ENCODE data around the gene OSMR.

OSMR gene

GRCh38 chr5:38913714-38914113, 67.9 kb downstream of the OSMR start:
- TF ChIP-seq CTCF (conservative IDR thresholded peaks at IDR 0.05; ENCODE audit: low read length) (no peak), EZH2phosphoT487 (IDR thresholded peaks at IDR 0.05; ENCODE audit: borderline replicate concordance) (no peak)

GRCh38 chr5:38916802-38917201, 71.0 kb downstream of the OSMR start:
- Histone ChIP-seq H2AFZ (ENCODE audit: low read length) (no peak overlapping the region), H3K27me3 (ENCODE audit: insufficient read depth, low read length, poor library complexity, severe bottlenecking) (no peaks in the 10 kb centered on the region), H3K9me3 (ENCODE audit: insufficient read depth, low read depth, low read length) (no peaks in the 10 kb centered on the region), H4K20me1 (ENCODE audit: insufficient read depth, low read length, poor library complexity, severe bottlenecking) (no peaks in the 10 kb centered on the region), H3K9me2 (replicated peaks; ENCODE audit: low read depth, low read length) (no peaks in the 10 kb centered on the region), H3K36me3 (ENCODE audit: insufficient read depth, low read length) (no peaks in the 10 kb centered on the region), H3K4me1 (ENCODE audit: insufficient read depth, low read length, poor library complexity, severe bottlenecking) (no peaks in the 10 kb centered on the region), H3F3A (ENCODE audit: low read depth) (no peaks in the 10 kb centered on the region), H3K9ac (ENCODE audit: low read depth, low read length, poor library complexity, severe bottlenecking) (no peak overlapping the region), H3K79me2 (ENCODE audit: insufficient read depth, low read length) (no peaks in the 10 kb centered on the region), H3K4me2 (ENCODE audit: low read depth, low read length, poor library complexity, severe bottlenecking) (no peak overlapping the region), H3K4me3 (ENCODE audit: low read length, poor library complexity, severe bottlenecking) (no peak overlapping the region)
- TF ChIP-seq EZH2phosphoT487 (IDR thresholded peaks at IDR 0.05; ENCODE audit: borderline replicate concordance) (no peak), CTCF (conservative IDR thresholded peaks at IDR 0.05; ENCODE audit: low read length) (no peak)

More at GRCh38 chr5:38913714-38914113, 67.9 kb downstream of the OSMR start:
- Histone ChIP-seq H3K9me3 (ENCODE audit: insufficient read depth, low read depth, low read length) (no peaks in the 10 kb centered on the region), H3K79me2 (ENCODE audit: insufficient read depth, low read length) (no peaks in the 10 kb centered on the region), H3K27me3 (ENCODE audit: insufficient read depth, low read length, poor library complexity, severe bottlenecking) (no peaks in the 10 kb centered on the region), H3K4me2 (ENCODE audit: low read depth, low read length, poor library complexity, severe bottlenecking) (no peak overlapping the region), H3K9ac (ENCODE audit: low read depth, low read length, poor library complexity, severe bottlenecking) (no peak overlapping the region), H3K36me3 (ENCODE audit: insufficient read depth, low read length) (no peaks in the 10 kb centered on the region), H3F3A (ENCODE audit: low read depth) (no peaks in the 10 kb centered on the region), H4K20me1 (ENCODE audit: insufficient read depth, low read length, poor library complexity, severe bottlenecking) (no peaks in the 10 kb centered on the region), H2AFZ (ENCODE audit: low read length) (no peak overlapping the region), H3K9me2 (replicated peaks; ENCODE audit: low read depth, low read length) (no peaks in the 10 kb centered on the region), H3K4me3 (ENCODE audit: low read length, poor library complexity, severe bottlenecking) (no peak overlapping the region), H3K4me1 (ENCODE audit: insufficient read depth, low read length, poor library complexity, severe bottlenecking) (no peaks in the 10 kb centered on the region)

DNA sequence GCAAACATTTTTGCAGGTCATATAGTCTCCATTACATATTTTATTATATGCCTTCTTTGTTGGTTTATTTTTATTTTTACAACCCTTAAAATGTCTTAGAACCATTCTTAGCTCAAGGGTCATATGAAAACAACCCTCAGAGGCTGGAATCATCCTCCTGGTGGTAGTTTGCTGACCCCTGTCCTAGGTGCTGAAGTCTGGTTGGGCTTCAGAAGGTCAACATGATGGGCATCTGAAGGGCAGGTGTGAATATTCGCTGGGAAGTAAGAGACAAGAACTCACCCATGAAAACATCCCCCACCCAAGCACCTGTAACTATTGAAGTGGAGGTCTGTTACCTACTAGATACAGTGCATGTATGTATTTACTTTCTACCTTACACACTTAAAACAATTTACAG, 75.4 kb downstream of the OSMR start:
- Histone ChIP-seq H3K4me3 (ENCODE audit: low read length, poor library complexity, severe bottlenecking) (no peak overlapping the region), H3K79me2 (ENCODE audit: insufficient read depth, low read length) (no peaks in the 10 kb centered on the region), H3K9me2 (replicated peaks; ENCODE audit: low read depth, low read length) (no peaks in the 10 kb centered on the region), H3K9ac (ENCODE audit: low read depth, low read length, poor library complexity, severe bottlenecking) (no peak overlapping the region), H3F3A (ENCODE audit: low read depth) (no peaks in the 10 kb centered on the region), H3K4me1 (ENCODE audit: insufficient read depth, low read length, poor library complexity, severe bottlenecking) (no peaks in the 10 kb centered on the region), H3K9me3 (ENCODE audit: insufficient read depth, low read depth, low read length) (no peaks in the 10 kb centered on the region), H3K36me3 (ENCODE audit: insufficient read depth, low read length) (no peaks in the 10 kb centered on the region), H4K20me1 (ENCODE audit: insufficient read depth, low read length, poor library complexity, severe bottlenecking) (no peaks in the 10 kb centered on the region), H3K4me2 (ENCODE audit: low read depth, low read length, poor library complexity, severe bottlenecking) (no peak overlapping the region), H3K27me3 (ENCODE audit: insufficient read depth, low read length, poor library complexity, severe bottlenecking) (no peaks in the 10 kb centered on the region), H2AFZ (ENCODE audit: low read length) (no peak overlapping the region)
- TF ChIP-seq EZH2phosphoT487 (IDR thresholded peaks at IDR 0.05; ENCODE audit: borderline replicate concordance) = no peak
- TF ChIP-seq CTCF (conservative IDR thresholded peaks at IDR 0.05; ENCODE audit: low read length) = no peak

Measured in Loucy (cell line).